Renal cortical epithelial cell (primary cell): ENCODE results near the gene USP17L17. TPM values are rescaled to one million over a fixed set of nuclear protein-coding genes. Genes with fewer than 3 reads are reported as not detected.
"Not testable (repeated sequence)": the region's sequence is repeated elsewhere in the genome, so short reads cannot be mapped to it uniquely, and the experiment has no call there.

Source experiments
- DNase-seq: peaks from one replicate; pipeline ENCODE4 v3.0.0-alpha.2; 2011; ENCODE audit warnings: low read depth
- total RNA-seq: library from RNA; depleted of rRNA; stranded (reverse); fragments of >200 nt; gene quantifications from 2 replicates; pipeline ENCODE4 v1.2.3, GENCODE V29; 2014

USP17L17 gene, protein sequence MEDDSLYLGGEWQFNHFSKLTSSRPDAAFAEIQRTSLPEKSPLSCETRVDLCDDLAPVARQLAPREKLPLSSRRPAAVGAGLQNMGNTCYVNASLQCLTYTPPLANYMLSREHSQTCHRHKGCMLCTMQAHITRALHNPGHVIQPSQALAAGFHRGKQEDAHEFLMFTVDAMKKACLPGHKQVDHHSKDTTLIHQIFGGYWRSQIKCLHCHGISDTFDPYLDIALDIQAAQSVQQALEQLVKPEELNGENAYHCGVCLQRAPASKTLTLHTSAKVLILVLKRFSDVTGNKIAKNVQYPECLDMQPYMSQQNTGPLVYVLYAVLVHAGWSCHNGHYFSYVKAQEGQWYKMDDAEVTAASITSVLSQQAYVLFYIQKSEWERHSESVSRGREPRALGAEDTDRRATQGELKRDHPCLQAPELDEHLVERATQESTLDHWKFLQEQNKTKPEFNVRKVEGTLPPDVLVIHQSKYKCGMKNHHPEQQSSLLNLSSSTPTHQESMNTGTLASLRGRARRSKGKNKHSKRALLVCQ
- not detected in 2 replicates for total RNA-seq

GRCh38 chr4:9243579-9243978 is at the start of gene USP17L17:
Gene USP17L17 (plus strand): TSS chr4:9243879. CDS start chr4:9243879, 0 bp downstream.
- DNase-seq: not testable (repeated sequence)

DNA sequence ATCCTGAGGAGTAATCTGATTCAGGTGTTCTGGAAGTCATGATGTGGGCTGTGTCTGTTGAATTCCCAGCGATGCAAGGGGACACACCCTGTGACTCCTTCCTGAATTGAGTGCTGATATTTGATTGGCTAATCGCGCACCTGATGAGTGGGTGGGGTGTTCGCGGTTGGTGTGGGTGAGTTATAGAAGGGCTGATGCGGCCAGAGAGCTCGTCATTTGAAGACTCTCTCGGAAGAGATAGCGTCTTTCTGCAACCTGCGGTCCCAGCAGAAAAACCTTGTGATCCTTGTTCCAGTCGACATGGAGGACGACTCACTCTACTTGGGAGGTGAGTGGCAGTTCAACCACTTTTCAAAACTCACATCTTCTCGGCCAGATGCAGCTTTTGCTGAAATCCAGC is 33.3 kb upstream of the USP17L17 start, which contains the start of gene USP17L10:
USP17L10 (plus strand) TSS at position 301 of the 400 bp plus-strand sequence; CDS start at position 301, 0 bp downstream.
- not testable (repeated sequence) for DNase-seq

DNA sequence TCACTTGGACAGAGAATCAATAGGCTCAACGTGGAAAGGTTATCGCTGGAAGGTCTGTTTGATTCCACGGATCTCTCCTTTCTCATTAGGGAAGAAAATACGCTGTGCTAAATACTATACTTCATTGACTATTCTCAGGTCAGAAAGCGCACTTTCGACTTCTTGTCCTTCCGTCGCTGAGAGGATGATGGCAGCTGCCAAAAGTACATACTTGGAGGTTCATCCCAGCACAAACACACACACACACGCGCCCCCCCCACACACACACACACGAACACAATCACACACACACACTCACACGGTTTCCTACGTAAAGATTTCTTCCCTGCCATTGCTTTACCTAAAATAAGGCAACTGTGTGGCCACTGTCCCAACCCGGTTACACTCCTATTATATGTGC is 29.0 kb upstream of the USP17L17 start:
- not testable (repeated sequence) for DNase-seq

- not testable (repeated sequence) for DNase-seq
Measured at GRCh38 chr4:9215105-9215504, 28.6 kb upstream of the USP17L17 start, which contains the start of gene USP17L11. Gene USP17L11 (plus strand): TSS chr4:9215405. CDS start chr4:9215405, 0 bp downstream.

GRCh38 chr4:9219852-9220251 is 23.8 kb upstream of the USP17L17 start, which contains the start of gene USP17L12:
Gene USP17L12 (plus strand): TSS chr4:9220152. CDS start chr4:9220152, 0 bp downstream.
- not testable (repeated sequence) for DNase-seq

- DNase-seq: not testable (repeated sequence)
Measured at GRCh38 chr4:9224596-9224995, 19.1 kb upstream of the USP17L17 start, which contains the start of gene USP17L13. Gene USP17L13 (plus strand): TSS chr4:9224896. CDS start chr4:9224896, 0 bp downstream.

GRCh38 chr4:9230249-9230648 is 13.4 kb upstream of the USP17L17 start:
- not testable (repeated sequence) for DNase-seq

- not testable (repeated sequence) for DNase-seq
Measured at GRCh38 chr4:9234085-9234484, 9.6 kb upstream of the USP17L17 start, which contains the start of gene USP17L15. Gene USP17L15 (plus strand): TSS chr4:9234385. CDS start chr4:9234385, 0 bp downstream.

GRCh38 chr4:9238461-9238860 is 5.2 kb upstream of the USP17L17 start:
- DNase-seq: not testable (repeated sequence)

DNA sequence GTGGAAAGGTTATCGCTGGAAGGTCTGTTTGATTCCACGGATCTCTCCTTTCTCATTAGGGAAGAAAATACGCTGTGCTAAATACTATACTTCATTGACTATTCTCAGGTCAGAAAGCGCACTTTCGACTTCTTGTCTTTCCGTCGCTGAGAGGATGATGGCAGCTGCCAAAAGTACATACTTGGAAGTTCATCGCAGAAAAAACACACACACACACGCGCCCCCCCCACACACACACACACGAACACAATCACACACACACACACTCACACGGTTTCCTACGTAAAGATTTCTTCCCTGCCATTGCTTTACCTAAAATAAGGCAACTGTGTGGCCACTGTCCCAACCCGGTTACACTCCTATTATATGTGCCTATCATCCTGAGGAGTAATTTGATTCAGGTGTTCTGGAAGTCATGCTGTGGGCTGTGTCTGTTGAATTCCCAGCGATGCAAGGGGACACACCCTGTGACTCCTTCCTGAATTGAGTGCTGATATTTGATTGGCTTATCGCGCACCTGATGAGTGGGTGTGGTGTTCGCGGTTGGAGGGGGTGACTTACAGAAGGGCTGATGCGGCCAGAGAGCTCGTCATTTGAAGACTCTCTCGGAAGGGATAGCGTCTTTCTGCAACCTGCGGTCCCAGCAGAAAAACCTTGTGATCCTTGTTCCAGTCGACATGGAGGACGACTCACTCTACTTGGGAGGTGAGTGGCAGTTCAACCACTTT is 4.4 kb downstream of the USP17L17 start, which contains the start of gene USP17L18:
USP17L18 (plus strand) TSS at position 678 of the 728 bp plus-strand sequence; CDS start at position 678, 0 bp downstream.
- DNase-seq: peak; percentile 1

DNA sequence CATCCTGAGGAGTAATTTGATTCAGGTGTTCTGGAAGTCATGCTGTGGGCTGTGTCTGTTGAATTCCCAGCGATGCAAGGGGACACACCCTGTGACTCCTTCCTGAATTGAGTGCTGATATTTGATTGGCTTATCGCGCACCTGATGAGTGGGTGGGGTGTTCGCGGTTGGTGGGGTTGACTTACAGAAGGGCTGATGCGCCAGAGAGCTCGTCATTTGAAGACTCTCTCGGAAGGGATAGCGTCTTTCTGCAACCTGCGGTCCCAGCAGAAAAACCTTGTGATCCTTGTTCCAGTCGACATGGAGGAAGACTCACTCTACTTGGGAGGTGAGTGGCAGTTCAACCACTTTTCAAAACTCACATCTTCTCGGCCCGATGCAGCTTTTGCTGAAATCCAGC is 9.4 kb downstream of the USP17L17 start, which contains the start of gene USP17L19:
USP17L19 (plus strand) TSS at position 301 of the 400 bp plus-strand sequence; CDS start at position 301, 0 bp downstream.
- not testable (repeated sequence) for DNase-seq

GRCh38 chr4:9257824-9258223 is 14.1 kb downstream of the USP17L17 start, which contains the start of gene USP17L20:
Gene USP17L20 (plus strand): TSS chr4:9258124. CDS start chr4:9258124, 0 bp downstream.
- DNase-seq: not testable (repeated sequence)

GRCh38 chr4:9262572-9262971 is 18.9 kb downstream of the USP17L17 start, which contains the start of gene USP17L21:
Gene USP17L21 (plus strand): TSS chr4:9262872. CDS start chr4:9262872, 0 bp downstream.
- DNase-seq: not testable (repeated sequence)

- not testable (repeated sequence) for DNase-seq
Measured at GRCh38 chr4:9267319-9267718, 23.6 kb downstream of the USP17L17 start, which contains the start of gene USP17L22. Gene USP17L22 (plus strand): TSS chr4:9267619. CDS start chr4:9267619, 0 bp downstream.

DNA sequence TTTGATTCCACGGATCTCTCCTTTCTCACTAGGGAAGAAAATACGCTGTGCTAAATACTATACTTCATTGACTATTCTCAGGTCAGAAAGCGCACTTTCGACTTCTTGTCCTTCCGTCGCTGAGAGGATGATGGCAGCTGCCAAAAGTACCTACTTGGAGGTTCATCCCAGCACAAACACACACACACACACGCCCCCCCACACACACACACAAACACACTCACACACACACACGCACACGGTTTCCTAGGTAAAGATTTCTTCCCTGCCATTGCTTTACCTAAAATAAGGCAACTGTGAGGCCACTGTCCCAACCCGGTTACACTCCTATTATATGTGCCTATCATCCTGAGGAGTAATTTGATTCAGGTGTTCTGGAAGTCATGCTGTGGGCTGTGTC is 28.0 kb downstream of the USP17L17 start:
- not testable (repeated sequence) for DNase-seq

Other genes with a start within 250 kb of the USP17L17 start
- not detected in 2 replicates for gene FAM90A26, start 73.5 kb upstream of the USP17L17 start, total RNA-seq
- gene USP17L10, start 33.2 kb upstream of the USP17L17 start, total RNA-seq: not detected in 2 replicates
- gene USP17L11, start 28.5 kb upstream of the USP17L17 start, total RNA-seq: not detected in 2 replicates
- gene USP17L12, start 23.7 kb upstream of the USP17L17 start, total RNA-seq: not detected in 2 replicates
- gene USP17L13, start 19.0 kb upstream of the USP17L17 start, total RNA-seq: not detected in 2 replicates
- not detected in 2 replicates for gene USP17L15, start 9.5 kb upstream of the USP17L17 start, total RNA-seq
- not detected in 2 replicates for gene USP17L18, start 4.8 kb downstream of the USP17L17 start, total RNA-seq
- gene USP17L19, start 9.5 kb downstream of the USP17L17 start, total RNA-seq: not detected in 2 replicates
- not detected in 2 replicates for gene USP17L20, start 14.2 kb downstream of the USP17L17 start, total RNA-seq
- not detected in 2 replicates for gene USP17L21, start 19.0 kb downstream of the USP17L17 start, total RNA-seq
- gene USP17L22, start 23.7 kb downstream of the USP17L17 start, total RNA-seq: not detected in 2 replicates
- not detected in 2 replicates for gene USP17L24, start 81.3 kb downstream of the USP17L17 start, total RNA-seq
- not detected in 2 replicates for gene USP17L25, start 86.0 kb downstream of the USP17L17 start, total RNA-seq
- gene USP17L26, start 90.8 kb downstream of the USP17L17 start, total RNA-seq: not detected in 2 replicates
- gene USP17L5, start 95.5 kb downstream of the USP17L17 start, total RNA-seq: not detected in 2 replicates
- gene USP17L27, start 100.3 kb downstream of the USP17L17 start, total RNA-seq: not detected in 2 replicates
- not detected in 2 replicates for gene USP17L28, start 105.0 kb downstream of the USP17L17 start, total RNA-seq
- gene USP17L29, start 109.8 kb downstream of the USP17L17 start, total RNA-seq: not detected in 2 replicates
- gene USP17L30, start 119.2 kb downstream of the USP17L17 start, total RNA-seq: not detected in 2 replicates
- gene DEFB131A, start 200.5 kb downstream of the USP17L17 start, total RNA-seq: not detected in 2 replicates